Liver (tissue), 3 donors: Measurements from ENCODE around the gene SMAD1.

Source experiments
- ATF3 ChIP-seq: IDR thresholded peaks from 2 replicates; pipeline ENCODE4 v1.6.1; 2016; ENCODE audit warnings: antibody characterized with exemption
- CTCF ChIP-seq: fragments of 150-350 bp; IDR thresholded peaks from 2 replicates; pipeline ENCODE4 v1.5.1; 2017; ENCODE audit warnings: improper control_type of control experiment, low read depth, low read length; ENCODE audit not compliant: missing input control
- EGR1 ChIP-seq, 2 donors: IDR thresholded peaks; 2 replicates each; pipeline ENCODE4 v1.6.1; 2016 to 2018; ENCODE audit warnings: antibody characterized with exemption in 2 of 2, low read depth in 2 of 2
- FOXA1 ChIP-seq: IDR thresholded peaks from 2 replicates; pipeline ENCODE4 v1.6.1; 2016; ENCODE audit warnings: antibody characterized with exemption
- GABPA ChIP-seq, 2 donors: IDR thresholded peaks in 1 of 2; conservative IDR thresholded peaks in 1 of 2; 2 replicates each; pipeline ENCODE4 v1.6.1; 2016; ENCODE audit warnings: antibody characterized with exemption in 2 of 2, mild to moderate bottlenecking in 1 of 2, moderate library complexity in 1 of 2
- HNF4A ChIP-seq, 2 donors: conservative IDR thresholded peaks; 2 replicates each; pipeline ENCODE4 v1.6.1; 2016; ENCODE audit warnings: antibody characterized with exemption in 2 of 2, mild to moderate bottlenecking in 2 of 2
- JUND ChIP-seq, 2 donors: IDR thresholded peaks; 2 replicates each; pipeline ENCODE4 v1.6.1; 2016; ENCODE audit warnings: antibody characterized with exemption in 2 of 2
- MAX ChIP-seq: IDR thresholded peaks from 2 replicates; pipeline ENCODE4 v1.6.1; 2016; ENCODE audit warnings: antibody characterized with exemption
- RAD21 ChIP-seq, 2 donors: IDR thresholded peaks; 2 replicates each; pipeline ENCODE4 v1.6.1; 2016; ENCODE audit warnings: antibody characterized with exemption in 2 of 2, mild to moderate bottlenecking in 2 of 2
- RXRA ChIP-seq, 2 donors: IDR thresholded peaks; 2 replicates each; pipeline ENCODE4 v1.6.1; 2017 to 2018; ENCODE audit warnings: antibody characterized with exemption in 2 of 2, mild to moderate bottlenecking in 1 of 2
- SP1 ChIP-seq: IDR thresholded peaks from 2 replicates; pipeline ENCODE4 v1.6.1; 2018; ENCODE audit warnings: antibody characterized with exemption, mild to moderate bottlenecking
- TAF1 ChIP-seq: conservative IDR thresholded peaks from 2 replicates; pipeline ENCODE4 v1.6.1; 2016; ENCODE audit warnings: antibody characterized with exemption, mild to moderate bottlenecking
- YY1 ChIP-seq: IDR thresholded peaks from 2 replicates; pipeline ENCODE4 v1.6.1; 2016; ENCODE audit warnings: antibody characterized with exemption, mild to moderate bottlenecking
- donor health status: healthy.
- donor health status: healthy.

- no peak for TF ChIP-seq CTCF
- TF ChIP-seq RAD21 (IDR thresholded peaks at IDR 0.05), result no peak
- no peak for TF ChIP-seq SP1
- TF ChIP-seq FOXA1, result no peak
- TF ChIP-seq GABPA (IDR thresholded peaks at IDR 0.05 in 1 of 2, conservative IDR thresholded peaks at IDR 0.05 in 1 of 2), result no peak
- no peak for TF ChIP-seq MAX
- TF ChIP-seq EGR1 (IDR thresholded peaks at IDR 0.05; ENCODE audit: low read depth in 2 of 2), result no peak
- no peak for TF ChIP-seq YY1
- no peak for TF ChIP-seq TAF1
- TF ChIP-seq JUND (IDR thresholded peaks at IDR 0.05), result no peak
- TF ChIP-seq RXRA (IDR thresholded peaks at IDR 0.05), result no peak
- no peak for TF ChIP-seq ATF3
- no peak for TF ChIP-seq HNF4A (conservative IDR thresholded peaks at IDR 0.05)
Observed at GRCh38 chr4:145490796-145491195, 9.1 kb downstream of the SMAD1 start.
